HG03342 (cell line): Measurements from ENCODE around the gene PRKAR1B.

Source experiments
- ATAC-seq: cut with Tn5 transposase; IDR thresholded peaks from one replicate; pipeline ENCODE4 v1.9.1; 2021; ENCODE audit warnings: mild to moderate bottlenecking, moderate library complexity; ENCODE audit not compliant: unreplicated experiment

Gene PRKAR1B

GRCh38 chr7:594212-594913 lies 132.7 kb downstream of the PRKAR1B start:
- ATAC-seq = no peak

GRCh38 chr7:593324-594115 lies 133.6 kb downstream of the PRKAR1B start:
- ATAC-seq = no peak

GRCh38 chr7:591856-592628 lies 135.0 kb downstream of the PRKAR1B start:
- no peak for ATAC-seq

- ATAC-seq = no peak
These were observed 136.1 kb downstream of the PRKAR1B start for GRCh38 chr7:590731-591551.

GRCh38 chr7:589781-590575 lies 137.1 kb downstream of the PRKAR1B start:
- no peak for ATAC-seq

- ATAC-seq = no peak
These were observed 139.3 kb downstream of the PRKAR1B start for GRCh38 chr7:587767-588166.

GRCh38 chr7:586494-586893 lies 140.6 kb downstream of the PRKAR1B start:
- no peak for ATAC-seq

GRCh38 chr7:585873-586272 lies 141.2 kb downstream of the PRKAR1B start:
- no peak for ATAC-seq

GRCh38 chr7:585229-585711 lies 141.8 kb downstream of the PRKAR1B start:
- no peak for ATAC-seq

- ATAC-seq = no peak
These were observed 142.3 kb downstream of the PRKAR1B start for GRCh38 chr7:584820-585219.

GRCh38 chr7:584122-584465 lies 143.0 kb downstream of the PRKAR1B start:
- no peak for ATAC-seq

GRCh38 chr7:583410-584121 lies 143.5 kb downstream of the PRKAR1B start:
- no peak for ATAC-seq

GRCh38 chr7:582931-583330 lies 144.2 kb downstream of the PRKAR1B start:
- no peak for ATAC-seq

- ATAC-seq = no peak
These were observed 144.8 kb downstream of the PRKAR1B start for GRCh38 chr7:582081-582835.

GRCh38 chr7:578386-578785 lies 148.7 kb downstream of the PRKAR1B start:
- no peak for ATAC-seq

- ATAC-seq = no peak
These were observed 149.2 kb downstream of the PRKAR1B start for GRCh38 chr7:577741-578370.

- ATAC-seq = no peak
These were observed 149.8 kb downstream of the PRKAR1B start for GRCh38 chr7:577278-577665.
